H9 (cell line): ENCODE data around the gene OR13C2. TPM values are rescaled to one million over a fixed set of nuclear protein-coding genes. Genes with fewer than 3 reads are reported as not detected.

Experiments
- DNase-seq: peaks from one replicate; pipeline ENCODE4 v3.0.0-alpha.2; 2017
- H2AFZ ChIP-seq: one replicate; pipeline ENCODE4 v1.6.1; 2013; ENCODE audit warnings: mild to moderate bottlenecking, low read length, control low read depth, moderate library complexity
- H2AK5ac ChIP-seq: 2 replicates; pipeline ENCODE4 v1.6.1; 2013; ENCODE audit warnings: low read length, control low read depth, mixed read lengths; ENCODE audit not compliant: insufficient read length
- H2BK120ac ChIP-seq: one replicate; pipeline ENCODE4 v1.6.1; 2013; ENCODE audit warnings: low read depth, mild to moderate bottlenecking, low read length, control low read depth, inconsistent platforms; ENCODE audit not compliant: poor library complexity, severe bottlenecking
- H2BK12ac ChIP-seq: 2 replicates; pipeline ENCODE4 v1.6.1; 2013; ENCODE audit warnings: low read length, control low read depth, mixed read lengths, low read depth; ENCODE audit not compliant: insufficient read length
- H2BK15ac ChIP-seq: 2 replicates; pipeline ENCODE4 v1.6.1; 2013; ENCODE audit warnings: low read depth, low read length, control low read depth
- H2BK20ac ChIP-seq: one replicate; pipeline ENCODE4 v1.6.1; 2013; ENCODE audit warnings: low read depth, mild to moderate bottlenecking, low read length, control low read depth, inconsistent platforms; ENCODE audit not compliant: poor library complexity, severe bottlenecking
- H2BK5ac ChIP-seq: 2 replicates; pipeline ENCODE4 v1.6.1; 2013; ENCODE audit warnings: low read length, control low read depth, mixed read lengths; ENCODE audit not compliant: insufficient read length
- H3K14ac ChIP-seq: 2 replicates; pipeline ENCODE4 v1.6.1; 2013; ENCODE audit warnings: low read length, control low read depth; ENCODE audit not compliant: insufficient read depth
- H3K18ac ChIP-seq: 2 replicates; pipeline ENCODE4 v1.6.1; 2013; ENCODE audit warnings: low read depth, mild to moderate bottlenecking, mixed read lengths, low read length, control low read depth; ENCODE audit not compliant: insufficient read length
- H3K23ac ChIP-seq: 2 replicates; pipeline ENCODE4 v1.6.1; 2013; ENCODE audit warnings: low read length, control low read depth, mixed read lengths, low read depth; ENCODE audit not compliant: insufficient read length
- H3K23me2 ChIP-seq: 2 replicates; pipeline ENCODE4 v1.6.1; 2013; ENCODE audit warnings: low read depth, mild to moderate bottlenecking, mixed read lengths, low read length, control low read depth; ENCODE audit not compliant: insufficient read length, poor library complexity, severe bottlenecking
- H3K27ac ChIP-seq: 2 replicates; pipeline ENCODE4 v1.5.1; 2013; ENCODE audit warnings: low read length, control low read depth, mixed read lengths, low read depth; ENCODE audit not compliant: insufficient read length
- H3K27me3 ChIP-seq: 2 replicates; pipeline ENCODE4 v1.6.1; 2013; ENCODE audit warnings: low read length, control low read depth, inconsistent platforms; ENCODE audit not compliant: insufficient read depth
- H3K4ac ChIP-seq: 2 replicates; pipeline ENCODE4 v1.6.1; 2013; ENCODE audit warnings: low read depth, mild to moderate bottlenecking, control low read depth, inconsistent platforms, low read length, moderate library complexity
- H3K4me1 ChIP-seq: 2 replicates; pipeline ENCODE4 v1.6.1; 2013; ENCODE audit warnings: low read length, control low read depth, inconsistent platforms; ENCODE audit not compliant: insufficient read depth
- H3K4me2 ChIP-seq: 2 replicates; pipeline ENCODE4 v1.6.1; 2013; ENCODE audit warnings: low read length, control low read depth, mixed read lengths; ENCODE audit not compliant: insufficient read length, insufficient read depth
- H3K56ac ChIP-seq: 2 replicates; pipeline ENCODE4 v1.6.1; 2013; ENCODE audit warnings: low read depth, mild to moderate bottlenecking, mixed read lengths, low read length, control low read depth; ENCODE audit not compliant: insufficient read length
- H3K79me1 ChIP-seq: 2 replicates; pipeline ENCODE4 v1.6.1; 2013; ENCODE audit warnings: low read depth, mild to moderate bottlenecking, moderate library complexity, low read length, control low read depth, inconsistent platforms; ENCODE audit not compliant: insufficient read depth, poor library complexity, severe bottlenecking
- H3K79me2 ChIP-seq: 2 replicates; pipeline ENCODE4 v1.6.1; 2013; ENCODE audit warnings: low read length, control low read depth, inconsistent platforms; ENCODE audit not compliant: insufficient read depth
- H3K9ac ChIP-seq: 2 replicates; pipeline ENCODE4 v1.6.1; 2013; ENCODE audit warnings: low read length, control low read depth, mixed read lengths; ENCODE audit not compliant: insufficient read length; ENCODE audit errors: extremely low read depth
- H3K9me3 ChIP-seq: one replicate; pipeline ENCODE4 v1.6.1; 2013; ENCODE audit warnings: low read depth, low read length, inconsistent platforms; ENCODE audit not compliant: control insufficient read depth
- H3T11ph ChIP-seq: one replicate; pipeline ENCODE4 v1.6.1; 2013; ENCODE audit warnings: mild to moderate bottlenecking, low read length, control low read depth, inconsistent platforms
- H4K20me1 ChIP-seq: one replicate; pipeline ENCODE4 v1.6.1; 2013; ENCODE audit not compliant: control insufficient read depth, insufficient read length, insufficient read depth
- H4K5ac ChIP-seq: 2 replicates; pipeline ENCODE4 v1.6.1; 2013; ENCODE audit warnings: low read depth, mild to moderate bottlenecking, mixed read lengths, low read length, control low read depth; ENCODE audit not compliant: insufficient read length
- H4K8ac ChIP-seq: replicated peaks from 2 replicates; pipeline ENCODE4 v1.6.1; 2013; ENCODE audit warnings: low read length, control low read depth, mixed read lengths, low read depth; ENCODE audit not compliant: insufficient read length
- H4K91ac ChIP-seq: 2 replicates; pipeline ENCODE4 v1.6.1; 2013; ENCODE audit warnings: low read depth, mild to moderate bottlenecking, moderate library complexity, mixed read lengths, low read length, control low read depth; ENCODE audit not compliant: insufficient read length
- H3K27ac Mint-ChIP-seq, 3 experiments: 2 replicates in 2 of 3; 3 replicates in 1 of 3; pipeline ENCODE4 v1.8.0; 2020 to 2021; ENCODE audit warnings: mixed read lengths in 3 of 3, mild to moderate bottlenecking in 1 of 3, moderate library complexity in 1 of 3
- H3K27me3 Mint-ChIP-seq: 2 replicates; pipeline ENCODE4 v1.8.0; 2021; ENCODE audit warnings: low read depth, mild to moderate bottlenecking, moderate library complexity, mixed read lengths
- H3K36me3 Mint-ChIP-seq, 3 experiments: 2 replicates in 2 of 3; 3 replicates in 1 of 3; pipeline ENCODE4 v1.8.0; 2020 to 2021; ENCODE audit warnings: low read depth in 3 of 3, mixed read lengths in 3 of 3; ENCODE audit not compliant: insufficient read depth in 1 of 3
- H3K4me1 Mint-ChIP-seq, 2 experiments: 2 replicates each; pipeline ENCODE4 v1.8.0; 2020; ENCODE audit warnings: mixed read lengths in 2 of 2
- H3K4me3 Mint-ChIP-seq, 2 experiments: 2 replicates in 1 of 2; 3 replicates in 1 of 2; pipeline ENCODE4 v1.8.0; 2020 to 2021; ENCODE audit warnings: mild to moderate bottlenecking in 2 of 2, mixed read lengths in 2 of 2, moderate library complexity in 1 of 2
- H3K9me3 Mint-ChIP-seq, 2 experiments: 2 replicates in 1 of 2; 3 replicates in 1 of 2; pipeline ENCODE4 v1.8.0; 2020; ENCODE audit warnings: mild to moderate bottlenecking in 2 of 2, mixed read lengths in 2 of 2, moderate library complexity in 1 of 2
- CTCF ChIP-seq: fragments of 200-600 bp; sonication (generic); conservative IDR thresholded peaks from 3 replicates; pipeline ENCODE4 v1.8.0; 2021; ENCODE audit warnings: antibody characterized with exemption, mild to moderate bottlenecking
- WGBS: extraction: QIAGEN DNeasy Blood & Tissue Kit; methylation state at CpG from one replicate; pipeline ENCODE4 v1.1.7; 2013; ENCODE audit warnings: missing lambda C conversion rate, low lambda C conversion rate, mixed read lengths; ENCODE audit not compliant: insufficient read length; ENCODE audit errors: extremely low coverage; 5-methylcytosine and 5-hydroxymethylcytosine counted together
- total RNA-seq: library from RNA; stranded (reverse); gene quantifications from 2 replicates; pipeline ENCODE4 v1.2.1, GENCODE V29; 2021

OR13C2 gene
- total RNA-seq, 1 experiment from 2014 or later, result not detected

GRCh38 chr9:104586496-104587180, 18.8 kb downstream of the OR13C2 start:
- TF ChIP-seq CTCF, result no peak
- Histone ChIP-seq H4K5ac (no peak overlapping the region), H3K27ac (no peak overlapping the region), H3K56ac (no peak overlapping the region), H3T11ph (no peak overlapping the region), H3K4me1 (no peaks in the 10 kb centered on the region), H4K91ac (no peak overlapping the region), H3K23me2 (no peaks in the 10 kb centered on the region), H3K79me2 (no peaks in the 10 kb centered on the region), H3K18ac (no peak overlapping the region), H2AK5ac (no peak overlapping the region), H3K79me1 (no peaks in the 10 kb centered on the region), H3K9ac (no peak overlapping the region), H3K27me3 (no peaks in the 10 kb centered on the region), H2BK20ac (no peak overlapping the region), H2BK15ac (no peak overlapping the region), H4K20me1 (no peaks in the 10 kb centered on the region), H3K9me3 (no peaks in the 10 kb centered on the region), H4K8ac (no peak overlapping the region), H3K23ac (no peak overlapping the region), H3K4ac (no peak overlapping the region), H2AFZ (no peak overlapping the region), H2BK120ac (no peak overlapping the region), H2BK5ac (no peak overlapping the region), H2BK12ac (no peak overlapping the region), H3K14ac (no peak overlapping the region), H3K4me2 (no peak overlapping the region)
- H3K27me3 Mint-ChIP-seq, result no peaks in the 10 kb centered on the region
- no CpG with 5 or more reads among the region's 1 CpG for WGBS
- H3K27ac Mint-ChIP-seq, result no peak overlapping the region
- no peaks in the 10 kb centered on the region for H3K9me3 Mint-ChIP-seq
- H3K36me3 Mint-ChIP-seq, result no peaks in the 10 kb centered on the region
- no peaks in the 10 kb centered on the region for H3K4me1 Mint-ChIP-seq
- no peak for DNase-seq
- H3K4me3 Mint-ChIP-seq, result no peak overlapping the region
